RWPE2 (cell line): ENCODE measurements around the gene FRMD5.

Source experiments
- ATAC-seq: fragments of 200-7000 bp; cut with Tn5 transposase; 3 replicates; pipeline ENCODE4 v1.9.1; 2021; ENCODE audit warnings: low read depth
- DNase-seq: peaks from one replicate; pipeline ENCODE4 v3.0.0-alpha.2; 2020; ENCODE audit warnings: low spot score
- H3K27ac ChIP-seq: fragments of 450-650 bp; 2 replicates; pipeline ENCODE4 v1.5.1; 2017; ENCODE audit warnings: mild to moderate bottlenecking; ENCODE audit not compliant: poor library complexity, severe bottlenecking
- H3K27me3 ChIP-seq: fragments of 250-450 bp; sonication (Bioruptor Pico); 2 replicates; pipeline ENCODE4 v1.5.1; 2021; ENCODE audit warnings: mild to moderate bottlenecking, moderate library complexity; ENCODE audit not compliant: insufficient read depth, poor library complexity, severe bottlenecking
- H3K36me3 ChIP-seq: fragments of 250-450 bp; sonication (Bioruptor Pico); 2 replicates; pipeline ENCODE4 v1.5.1; 2020; ENCODE audit warnings: low read depth, mild to moderate bottlenecking, moderate library complexity
- H3K4me1 ChIP-seq: fragments of 250-450 bp; sonication (Bioruptor Pico); 2 replicates; pipeline ENCODE4 v1.5.1; 2021; ENCODE audit warnings: mild to moderate bottlenecking, moderate library complexity; ENCODE audit not compliant: insufficient read depth, poor library complexity, severe bottlenecking
- H3K4me3 ChIP-seq: fragments of 250-450 bp; sonication (Bioruptor Pico); 2 replicates; pipeline ENCODE4 v1.5.1; 2021; ENCODE audit warnings: mild to moderate bottlenecking, moderate library complexity; ENCODE audit not compliant: severe bottlenecking
- H3K9me3 ChIP-seq: fragments of 250-450 bp; sonication (Bioruptor Pico); 2 replicates; pipeline ENCODE4 v1.5.1; 2021; ENCODE audit warnings: mild to moderate bottlenecking, moderate library complexity; ENCODE audit not compliant: severe bottlenecking
- TF ChIP-seq, protein P1 (sequence below): fragments of 450-650 bp; IDR thresholded peaks from one replicate; pipeline ENCODE4 v1.5.1; 2017; ENCODE audit warnings: mild to moderate bottlenecking, moderate library complexity; ENCODE audit not compliant: poor library complexity, severe bottlenecking

Gene FRMD5

DNA sequence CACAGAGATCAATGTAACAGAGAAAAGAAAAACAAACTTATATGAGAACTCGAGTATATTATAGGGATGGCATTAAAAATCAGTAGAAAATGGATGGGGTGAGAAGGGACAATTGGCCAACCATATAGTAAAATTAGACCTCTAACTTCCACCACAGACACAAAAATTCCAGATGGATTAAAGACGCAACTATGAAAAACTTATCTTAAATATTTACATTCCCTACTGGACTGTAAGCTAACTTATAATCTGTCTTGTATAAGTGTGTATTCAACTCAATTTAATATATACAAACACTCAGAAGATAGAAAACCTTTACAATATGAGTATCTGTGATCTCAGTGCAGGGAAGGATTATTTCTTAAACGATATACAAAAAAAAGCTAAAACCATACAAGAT is 373.6 kb downstream of the FRMD5 start:
- ATAC-seq = no peak
- H3K4me1 ChIP-seq = peaks cover 11% of the 10 kb centered on the region
- H3K27ac ChIP-seq = no peak overlapping the region
- no peak for DNase-seq
- no peaks in the 10 kb centered on the region for H3K9me3 ChIP-seq
- TF ChIP-seq, protein P1, sequence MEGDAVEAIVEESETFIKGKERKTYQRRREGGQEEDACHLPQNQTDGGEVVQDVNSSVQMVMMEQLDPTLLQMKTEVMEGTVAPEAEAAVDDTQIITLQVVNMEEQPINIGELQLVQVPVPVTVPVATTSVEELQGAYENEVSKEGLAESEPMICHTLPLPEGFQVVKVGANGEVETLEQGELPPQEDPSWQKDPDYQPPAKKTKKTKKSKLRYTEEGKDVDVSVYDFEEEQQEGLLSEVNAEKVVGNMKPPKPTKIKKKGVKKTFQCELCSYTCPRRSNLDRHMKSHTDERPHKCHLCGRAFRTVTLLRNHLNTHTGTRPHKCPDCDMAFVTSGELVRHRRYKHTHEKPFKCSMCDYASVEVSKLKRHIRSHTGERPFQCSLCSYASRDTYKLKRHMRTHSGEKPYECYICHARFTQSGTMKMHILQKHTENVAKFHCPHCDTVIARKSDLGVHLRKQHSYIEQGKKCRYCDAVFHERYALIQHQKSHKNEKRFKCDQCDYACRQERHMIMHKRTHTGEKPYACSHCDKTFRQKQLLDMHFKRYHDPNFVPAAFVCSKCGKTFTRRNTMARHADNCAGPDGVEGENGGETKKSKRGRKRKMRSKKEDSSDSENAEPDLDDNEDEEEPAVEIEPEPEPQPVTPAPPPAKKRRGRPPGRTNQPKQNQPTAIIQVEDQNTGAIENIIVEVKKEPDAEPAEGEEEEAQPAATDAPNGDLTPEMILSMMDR = no peak
- H3K4me3 ChIP-seq = no peak overlapping the region
- H3K36me3 ChIP-seq = peaks cover 68% of the 10 kb centered on the region
- H3K27me3 ChIP-seq = no peaks in the 10 kb centered on the region
